ENCODE measurements around the gene TEX44.

The TEX44 gene

GRCh38 chr2:231640641-231641111, 48.0 kb downstream of the TEX44 start:
- DNase-seq = no peak

GRCh38 chr2:231642631-231643494, 50.2 kb downstream of the TEX44 start:
- DNase-seq = no peak

GRCh38 chr2:231643495-231643888, 50.8 kb downstream of the TEX44 start:
- DNase-seq = no peak
